WERI-Rb-1 (cell line): ENCODE measurements around the gene DDIAS.

Source experiments
- DNase-seq: peaks from one replicate; pipeline ENCODE4 v3.0.0-alpha.2; 2020
- H3K27ac ChIP-seq: fragments of 250-450 bp; sonication (Bioruptor Pico); 2 replicates; pipeline ENCODE4 v1.5.1; 2020; ENCODE audit warnings: mild to moderate bottlenecking, moderate library complexity
- H3K27me3 ChIP-seq: fragments of 250-450 bp; sonication (Bioruptor Pico); 2 replicates; pipeline ENCODE4 v1.5.1; 2021; ENCODE audit warnings: mild to moderate bottlenecking, low read depth, moderate library complexity; ENCODE audit not compliant: insufficient read depth, severe bottlenecking
- H3K36me3 ChIP-seq: fragments of 250-450 bp; sonication (Bioruptor Pico); 2 replicates; pipeline ENCODE4 v1.5.1; 2020; ENCODE audit warnings: mild to moderate bottlenecking, moderate library complexity
- H3K4me3 ChIP-seq: 2 replicates; pipeline ENCODE4 v1.5.1; 2011; ENCODE audit warnings: low read depth, mild to moderate bottlenecking, control low read depth, low read length
- H3K9me3 ChIP-seq: fragments of 250-450 bp; sonication (Bioruptor Pico); 2 replicates; pipeline ENCODE4 v1.5.1; 2021; ENCODE audit warnings: mild to moderate bottlenecking, moderate library complexity; ENCODE audit not compliant: severe bottlenecking
- CTCF ChIP-seq: IDR thresholded peaks from 2 replicates; pipeline ENCODE4 v1.5.1; 2011; ENCODE audit warnings: low read depth, mild to moderate bottlenecking, control low read depth, inconsistent platforms, low read length

The DDIAS gene

GRCh38 chr11:82874646-82875523 lies 26.7 kb upstream of the DDIAS start:
- no peak for DNase-seq

GRCh38 chr11:82883853-82884252 lies 17.7 kb upstream of the DDIAS start:
- Histone ChIP-seq H3K9me3 (peaks cover 5% of the 10 kb centered on the region), H3K4me3 (no peak overlapping the region), H3K27ac (no peak overlapping the region), H3K36me3 (no peaks in the 10 kb centered on the region), H3K27me3 (no peaks in the 10 kb centered on the region)
- TF ChIP-seq CTCF = no peak
- DNase-seq = no peak

More at GRCh38 chr11:82874646-82875523, 26.7 kb upstream of the DDIAS start:
- Histone ChIP-seq H3K27ac (no peak overlapping the region), H3K27me3 (no peaks in the 10 kb centered on the region), H3K36me3 (no peaks in the 10 kb centered on the region), H3K4me3 (no peak overlapping the region), H3K9me3 (no peaks in the 10 kb centered on the region)
- no peak for TF ChIP-seq CTCF

GRCh38 chr11:82889133-82890001 lies 12.2 kb upstream of the DDIAS start:
- Histone ChIP-seq H3K36me3 (no peaks in the 10 kb centered on the region), H3K27me3 (no peaks in the 10 kb centered on the region), H3K4me3 (no peak overlapping the region), H3K27ac (no peak overlapping the region), H3K9me3 (no peaks in the 10 kb centered on the region)
- no peak for DNase-seq
- TF ChIP-seq CTCF = no peak

GRCh38 chr11:82890002-82890341 lies 11.6 kb upstream of the DDIAS start:
- TF ChIP-seq CTCF = no peak
- no peaks in the 10 kb centered on the region for H3K27me3 ChIP-seq
- no peak overlapping the region for H3K4me3 ChIP-seq
- no peaks in the 10 kb centered on the region for H3K36me3 ChIP-seq
- DNase-seq = no peak
- no peaks in the 10 kb centered on the region for H3K9me3 ChIP-seq
- no peak overlapping the region for H3K27ac ChIP-seq

GRCh38 chr11:82890936-82891335 lies 10.6 kb upstream of the DDIAS start:
- no peak overlapping the region for H3K4me3 ChIP-seq
- no peaks in the 10 kb centered on the region for H3K9me3 ChIP-seq
- no peaks in the 10 kb centered on the region for H3K27me3 ChIP-seq
- no peaks in the 10 kb centered on the region for H3K36me3 ChIP-seq
- no peak overlapping the region for H3K27ac ChIP-seq
- no peak for TF ChIP-seq CTCF
- no peak for DNase-seq
